Heart left ventricle (tissue), 16 donors: ENCODE data around the gene RAB43. TPM values are rescaled to one million over a fixed set of nuclear protein-coding genes. Genes with fewer than 3 reads are reported as not detected.

ENCODE experiments used
- ATAC-seq, 4 donors: fragments of 200-7000 bp; cut with Tn5 transposase; one replicate each; pipeline ENCODE4 v1.9.1; 2020 to 2022; ENCODE audit warnings: moderate library complexity in 4 of 4, mild to moderate bottlenecking in 3 of 4, moderate number of reproducible peaks in 1 of 4
- DNase-seq, 5 donors: peaks; one replicate each; pipeline ENCODE4 v3.0.0-alpha.2; 2020
- H3K27ac ChIP-seq, 12 donors: fragments of 200-600 bp; sonication (generic) in 4 of 12; one replicate each; pipeline versions ENCODE4 v1.5.0 to v1.8.0; 2016 to 2022; ENCODE audit warnings: mild to moderate bottlenecking in 2 of 12
- H3K27me3 ChIP-seq, 9 donors: fragments of 200-600 bp; sonication (generic) in 2 of 9; one replicate each; pipeline versions ENCODE4 v1.5.1 to v1.8.0; 2016 to 2022; ENCODE audit warnings: mild to moderate bottlenecking in 3 of 9
- H3K36me3 ChIP-seq, 9 donors: fragments of 200-600 bp; sonication (generic) in 2 of 9; one replicate each; pipeline versions ENCODE4 v1.5.0 to v1.8.0; 2018 to 2022; ENCODE audit warnings: mild to moderate bottlenecking in 2 of 9
- H3K4me1 ChIP-seq, 12 donors: fragments of 200-600 bp; sonication (generic) in 4 of 12; one replicate each; pipeline versions ENCODE4 v1.5.0 to v1.8.0; 2016 to 2022; ENCODE audit warnings: mild to moderate bottlenecking in 3 of 12
- H3K4me3 ChIP-seq, 12 donors: fragments of 200-600 bp; sonication (generic) in 4 of 12; one replicate each; pipeline versions ENCODE4 v1.5.0 to v1.8.0; 2017 to 2022; ENCODE audit warnings: mild to moderate bottlenecking in 9 of 12, moderate library complexity in 4 of 12
- H3K9me3 ChIP-seq, 12 donors: fragments of 200-600 bp; sonication (generic) in 4 of 12; one replicate each; pipeline versions ENCODE4 v1.5.0 to v1.8.0; 2016 to 2022; ENCODE audit warnings: mild to moderate bottlenecking in 1 of 12
- CTCF ChIP-seq, 12 donors: fragments of 200-600 bp; sonication (generic) in 4 of 12; IDR thresholded peaks; one replicate each; pipeline versions ENCODE4 v1.5.0 to v1.8.0; 2018 to 2022; ENCODE audit warnings: antibody characterized with exemption in 12 of 12, mild to moderate bottlenecking in 5 of 12
- POLR2A ChIP-seq, 2 donors: fragments of 450-650 bp; IDR thresholded peaks; one replicate each; pipeline ENCODE4 v1.6.1; 2017; ENCODE audit warnings: antibody characterized with exemption in 2 of 2, mild to moderate bottlenecking in 2 of 2, moderate library complexity in 2 of 2
- WGBS, 4 donors: extraction: QIAGEN DNeasy Blood & Tissue Kit in 2 of 4; methylation state at CpG; one replicate each; pipeline versions ENCODE4 v1.1.5 to v1.1.7; 2013 to 2018; 5-methylcytosine and 5-hydroxymethylcytosine counted together
- intact Hi-C, 10 donors: fragments of 100-400 bp; cut with DNase I; formaldehyde crosslinking; loops; one replicate each; pipeline versions ENCODE4 v1.11.1 to v1.14.2; 2022
- polyA plus RNA-seq, 2 donors: library from polyadenylated mRNA; stranded (reverse); fragments of 200-250 nt; gene quantifications; one replicate each; pipeline ENCODE4 v1.2.3, GENCODE V29; 2013
- total RNA-seq, 9 donors: library from RNA; depleted of rRNA in 2 of 9; stranded (reverse); fragments of >200 nt in 2 of 9; fragmentation: NEBNext Ultra II Directional in 3 of 9; extraction: Animal tissue kit (Norgen Biotek cat#: 25700) in 3 of 9; gene quantifications; one replicate each; pipeline versions ENCODE4 v1.1.0 to v1.2.4, GENCODE V29; 2016 to 2023
- donor health status: ischemic (EF 13 %, LVEDD 7.1; RV severe dilation, severe dysfunction).
- donor health status: healthy with polysubstance abuse.
- donor health status: DM: no; HTN: yes; CAD: no.
- donor health status: DM: no; HTN: no; CAD: no.
- donor health status: ischemic (EF 25% LVEDD 6.9; RV normal size, moderate dysfunction).
- donor health status: ischemic (EF 25% LVEDD 5.7; RV mildly dilated, moderate dysfunction).
- donor health status: healthy.
- donor health status: DM: yes; HTN: yes; CAD: no.
- donor health status: ischemic (EF 35%, LVEDD 5.7; RV mildly dilated, moderate dysfunction).
- donor health status: nonischemic (EF 11% LVEDD 7.7; RV severe dilation, severe dysfunction).
- donor health status: DM: yes; HTN: yes; CAD: no.
- donor health status: PGD.
- donor health status: ischemic (EF 29% LVEDD 5.4; RV normal size, mild dysfunction).
- donor health status: nonischemic (EF 23%, LVEDD 6.1; RV moderate dilation, normal function).

RAB43 gene
- total and polyA plus RNA-seq, 11 donors, result 1.3 to 10.3 (median 3.3) TPM

DNA sequence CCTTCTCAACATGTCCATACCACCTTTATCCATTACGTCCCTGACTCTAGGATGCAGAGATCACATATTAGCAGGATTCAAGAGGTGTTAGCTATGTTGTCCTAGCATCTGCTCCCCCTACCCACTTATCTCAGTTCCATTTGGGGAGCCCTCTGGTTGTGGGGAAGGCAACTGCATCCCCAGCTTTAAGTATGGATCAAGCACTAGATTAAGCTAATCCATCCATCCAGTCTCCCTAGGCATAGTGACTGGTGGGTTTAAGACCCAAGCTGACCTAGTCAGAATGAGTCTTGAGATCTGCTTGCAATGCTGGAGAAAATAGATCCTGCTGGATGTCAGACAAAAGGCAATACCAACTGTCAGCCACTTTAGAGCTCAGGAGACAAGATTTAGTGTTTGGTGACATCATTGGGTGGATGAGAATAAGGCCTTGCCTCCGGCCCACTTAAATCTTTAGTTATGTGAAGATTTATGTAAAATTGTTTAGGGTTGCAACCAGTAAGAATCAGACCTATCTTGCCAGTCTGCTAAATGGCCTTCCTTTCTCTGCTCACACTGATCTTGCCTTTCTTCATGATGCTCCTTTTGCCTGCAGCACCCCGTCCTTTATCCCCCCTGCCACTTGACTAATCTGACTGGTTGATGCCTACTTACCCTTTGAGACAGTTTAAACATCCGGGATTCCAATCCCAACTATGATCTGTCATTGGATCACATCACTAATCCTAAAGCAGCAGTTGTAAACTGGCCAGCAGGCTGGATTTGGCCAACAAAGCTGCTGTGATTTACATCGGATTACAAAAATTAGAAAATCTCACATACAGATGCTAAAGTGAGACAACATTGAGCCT is 41.4 kb upstream of the RAB43 start:
- Histone ChIP-seq H3K36me3 (peaks cover 0 to 50% (median 45%) of the 10 kb centered on the region in 9 donors), H3K4me3 (no peak overlapping the region), H3K27me3 (no peaks in the 10 kb centered on the region), H3K27ac (peak overlapping the region in 3 of 12 donors; percentile 92 to 99 (median 92)), H3K9me3 (no peaks in the 10 kb centered on the region), H3K4me1 (peaks cover 4 to 26% (median 20%) of the 10 kb centered on the region in 12 donors)
- WGBS, 4 donors, result 73 to 80% (median 77%) methylated on average over 5 of the region's 5 CpGs
- ATAC-seq (no peak), DNase-seq (no peak)
- TF ChIP-seq POLR2A (IDR thresholded peaks at IDR 0.05) (no peak), CTCF (IDR thresholded peaks at IDR 0.05) (peak in 1 of 12 donors; percentile 8)
- intact Hi-C loops, result loop anchor here in 2 of 10 donors (2.0 kb wide), 2 partner anchors 20 to 76 kb away; partner anchors contain the start of gene CNBP (in 1 of the 2)

DNA sequence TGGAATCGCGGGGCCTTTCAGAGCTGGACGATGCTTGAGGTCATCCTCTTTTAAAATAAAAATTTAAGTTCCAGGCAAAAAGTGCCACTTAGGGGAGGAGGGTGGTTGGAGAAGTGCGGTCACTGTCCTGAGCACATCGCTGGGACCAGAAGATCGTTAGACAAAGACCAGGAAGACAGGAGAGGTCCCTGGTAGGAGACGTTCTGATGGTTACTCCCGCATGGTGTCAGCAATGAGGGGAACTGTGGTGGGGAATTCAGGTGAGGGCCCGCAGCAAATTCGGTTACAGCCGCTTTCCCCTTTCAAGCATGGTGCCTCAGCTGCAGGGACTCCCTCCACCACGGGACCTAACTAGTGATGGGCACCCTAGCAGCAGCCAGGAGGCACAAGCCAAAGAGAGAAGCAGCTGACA is 40.3 kb upstream of the RAB43 start:
- peaks cover 0 to 50% (median 45%) of the 10 kb centered on the region in 9 donors for H3K36me3 ChIP-seq
- ATAC-seq (peak in 3 of 4 donors; percentile 7 to 11 (median 8)), DNase-seq (peak in 1 of 5 donors; percentile 35)
- TF ChIP-seq POLR2A (IDR thresholded peaks at IDR 0.05) (no peak), CTCF (IDR thresholded peaks at IDR 0.05) (no peak)
- intact Hi-C loops, result loop anchor here in 2 of 10 donors (2.0 kb wide), 2 partner anchors 21 to 77 kb away; partner anchors contain the start of gene CNBP (in 1 of the 2)
- peaks cover 4 to 26% (median 20%) of the 10 kb centered on the region in 12 donors for H3K4me1 ChIP-seq
- H3K4me3 ChIP-seq, result peak overlapping the region; percentile 65 to 93 (median 78)
- H3K27ac ChIP-seq, result peak overlapping the region; percentile 71 to 99 (median 92)
- H3K27me3 ChIP-seq, result no peaks in the 10 kb centered on the region
- WGBS, 4 donors, result 2 to 5% (median 4%) methylated on average over 12 of the region's 12 CpGs
- no peaks in the 10 kb centered on the region for H3K9me3 ChIP-seq

DNA sequence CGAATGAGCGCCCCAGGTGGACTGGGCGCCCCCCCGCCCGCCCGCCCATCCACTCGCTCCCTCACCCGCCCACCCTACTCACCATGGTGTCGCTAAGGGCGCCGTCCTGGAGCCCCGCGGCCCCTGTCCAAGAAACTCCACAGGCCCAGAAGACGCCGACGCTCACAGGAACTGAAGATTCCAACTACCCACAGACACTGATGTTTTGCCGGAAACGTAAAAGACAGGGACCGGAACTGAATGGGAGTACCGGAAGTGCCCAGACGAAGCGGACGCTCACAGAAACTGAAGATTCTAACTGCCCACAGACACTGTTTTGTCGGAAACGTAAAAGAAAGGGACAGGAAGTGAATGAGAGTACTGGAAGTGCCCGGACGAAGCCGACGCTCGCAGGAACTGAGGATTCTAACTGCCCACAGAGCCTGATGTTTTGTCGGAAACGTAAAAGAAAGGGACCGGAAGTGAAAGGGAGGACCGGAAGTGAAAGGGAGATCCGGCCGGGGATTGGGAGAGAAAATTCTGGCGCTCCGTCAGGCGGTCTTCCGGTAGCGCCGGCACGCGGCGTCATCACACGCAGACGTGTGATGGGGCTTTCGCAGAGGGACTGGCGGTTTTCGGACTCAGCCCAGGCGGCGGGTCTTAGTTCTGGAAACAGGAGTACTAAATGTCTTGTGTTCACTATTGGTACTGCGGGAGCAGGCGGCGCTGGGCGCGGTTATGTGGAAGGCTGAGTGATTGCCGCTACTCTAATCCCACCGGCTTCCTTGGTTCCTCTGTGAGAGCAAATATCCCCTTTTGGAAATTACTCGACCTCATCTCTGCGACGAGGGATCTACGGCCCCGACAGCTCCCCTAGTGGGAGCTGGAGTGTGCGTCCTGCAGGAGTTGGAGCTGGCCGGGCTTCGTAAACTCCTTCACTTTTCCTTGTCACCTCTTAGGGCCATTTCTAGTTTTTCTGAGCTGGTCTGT is 39.6 kb upstream of the RAB43 start, which contains the start of gene ISY1:
TSS of gene ISY1 (minus strand) at position 173 of the 969 bp plus-strand sequence. CDS start at position 85, 88 bp downstream.
- ATAC-seq, result peak; percentile 90 to 94 (median 92)
- H3K27me3 ChIP-seq, result no peaks in the 10 kb centered on the region
- intact Hi-C loops, result no loop called here
- H3K36me3 ChIP-seq, result peaks cover 0 to 50% (median 45%) of the 10 kb centered on the region in 9 donors
- TF ChIP-seq POLR2A (IDR thresholded peaks at IDR 0.05), result peak in 1 of 2 donors; percentile 73
- TF ChIP-seq CTCF (IDR thresholded peaks at IDR 0.05), result peak; percentile 59 to 83 (median 70)
- 0 to 1% (median 1%) methylated on average over 62 to 67 of the region's 67 CpGs for WGBS, 4 donors
- DNase-seq, result peak; percentile 92 to 93 (median 92)
- peak within 1 kb of the TSS; percentile 65 to 93 (median 78) for H3K4me3 ChIP-seq
- H3K9me3 ChIP-seq, result no peaks in the 10 kb centered on the region
- peak within 1 kb of the TSS; percentile 71 to 99 (median 92) for H3K27ac ChIP-seq
- peaks cover 4 to 26% (median 20%) of the 10 kb centered on the region in 12 donors for H3K4me1 ChIP-seq
